Activated CD4-positive, alpha-beta T cell treated with anti-CD3 and anti-CD28 coated beads, Interleukin-2, amount 50 U/mL, for 4 hours (primary cell): Measurements from ENCODE around the gene CDK6.
"Not testable (repeated sequence)": the region's sequence is repeated elsewhere in the genome, so short reads cannot be mapped to it uniquely, and the experiment has no call there.

Source experiments
- DNase-seq, 2 experiments: peaks; one replicate each; pipeline ENCODE4 v3.0.0-alpha.2; 2020

The CDK6 gene

DNA sequence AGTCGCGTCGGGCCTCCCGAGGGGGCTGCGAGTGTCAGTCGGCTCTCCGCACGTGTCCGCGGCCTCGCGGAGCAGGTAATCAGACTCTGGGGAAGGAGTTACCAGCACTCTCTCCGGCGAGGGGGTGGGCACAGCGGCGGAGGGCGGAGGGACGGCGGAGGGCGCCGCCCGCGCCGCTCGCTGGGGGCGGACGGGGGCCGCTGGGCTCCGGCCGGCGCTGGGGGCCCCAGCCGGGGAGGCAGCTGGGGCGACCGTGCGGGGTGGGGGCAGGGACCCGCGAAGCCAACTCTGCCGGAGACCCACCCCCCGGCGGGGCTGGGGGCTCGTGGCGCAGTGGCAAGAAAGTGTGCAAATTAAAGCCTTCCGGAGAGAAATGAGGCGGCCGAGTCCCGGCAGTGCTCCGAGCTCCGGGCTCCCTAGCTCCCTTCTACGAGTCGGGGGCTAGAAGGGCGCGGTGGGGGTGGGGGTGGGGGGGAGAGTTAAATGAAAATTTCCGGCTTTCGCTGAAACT lies at the start of gene CDK6:
CDK6 (minus strand) TSS at position 85 of the 511 bp plus-strand sequence. CDS start 3,250 bp downstream, outside the sequence.
- DNase-seq, result peak; percentile 65 to 72

DNA sequence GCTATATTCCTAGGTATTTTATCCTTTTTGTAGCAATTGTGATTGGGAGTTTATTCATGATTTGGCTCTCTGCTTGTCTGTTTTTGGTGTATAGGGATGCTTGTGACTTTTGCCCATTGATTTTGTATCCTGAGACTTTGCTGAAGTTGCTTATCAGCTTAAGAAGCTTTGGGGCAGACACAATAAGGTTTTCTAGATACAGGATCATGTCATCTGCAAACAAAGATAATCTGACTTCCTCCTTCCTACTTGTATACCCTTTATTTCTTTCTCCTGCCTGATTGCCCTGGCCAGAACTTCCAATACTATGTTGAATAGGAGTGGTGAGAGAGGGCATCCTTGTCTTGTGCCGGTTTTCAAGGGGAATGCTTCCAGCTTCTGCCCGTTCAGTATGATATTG lies 49.7 kb upstream of the CDK6 start:
- DNase-seq, result not testable (repeated sequence)

DNA sequence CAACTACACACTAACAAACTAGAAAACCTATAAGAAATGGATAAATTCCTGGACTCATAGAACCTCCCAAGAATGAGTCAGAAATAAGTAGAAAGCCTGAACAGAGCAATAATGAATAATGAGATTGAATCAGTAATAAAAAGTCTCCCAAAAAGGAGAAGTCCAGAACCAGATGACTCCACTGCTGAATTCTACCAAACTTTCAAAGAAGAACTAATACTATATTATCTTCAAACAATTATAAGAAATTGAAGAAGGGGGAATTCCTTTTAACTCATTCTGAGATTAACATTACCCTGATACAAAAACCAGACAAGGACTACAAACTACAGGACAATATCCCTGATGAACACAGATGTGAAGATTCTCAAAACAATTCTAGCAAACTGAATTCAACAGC lies 47.8 kb upstream of the CDK6 start:
- DNase-seq, result no peak

DNA sequence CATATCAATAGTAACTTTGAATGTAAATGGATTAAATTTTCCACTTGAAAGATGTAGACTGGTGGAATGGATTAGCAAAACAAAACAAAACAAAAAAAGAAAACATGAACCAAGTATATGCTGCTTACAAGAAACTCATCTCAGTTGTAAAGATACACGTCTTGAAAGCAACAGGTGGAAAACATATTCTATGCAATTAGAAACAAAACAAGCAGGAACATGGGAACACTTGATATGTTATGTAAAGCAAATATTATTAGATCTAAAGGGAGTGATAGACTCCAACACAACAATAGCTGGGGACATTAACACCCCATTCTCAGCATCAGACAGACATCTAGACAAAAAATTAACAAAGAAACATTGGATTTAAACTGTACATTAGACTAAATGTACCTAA lies 46.4 kb upstream of the CDK6 start:
- DNase-seq, result no peak

DNA sequence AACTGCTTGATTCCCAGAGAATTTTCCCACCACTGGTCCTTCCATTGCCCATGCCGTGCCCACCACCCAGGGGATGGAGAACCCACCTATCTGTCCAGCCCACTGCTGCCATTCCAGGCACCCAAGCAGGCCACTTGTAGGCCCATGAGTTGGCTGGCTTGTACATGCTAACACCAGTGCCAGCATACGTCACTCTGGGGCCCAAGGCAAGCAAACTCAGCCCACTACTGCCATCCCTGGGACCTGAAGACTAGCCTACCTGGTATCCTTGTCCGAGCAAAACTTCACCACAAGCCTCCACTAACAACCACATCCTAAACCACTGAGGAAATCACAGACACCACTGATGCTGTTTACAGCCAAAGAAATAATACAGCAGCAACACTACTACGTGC lies 44.7 kb upstream of the CDK6 start:
- DNase-seq, result no peak

DNA sequence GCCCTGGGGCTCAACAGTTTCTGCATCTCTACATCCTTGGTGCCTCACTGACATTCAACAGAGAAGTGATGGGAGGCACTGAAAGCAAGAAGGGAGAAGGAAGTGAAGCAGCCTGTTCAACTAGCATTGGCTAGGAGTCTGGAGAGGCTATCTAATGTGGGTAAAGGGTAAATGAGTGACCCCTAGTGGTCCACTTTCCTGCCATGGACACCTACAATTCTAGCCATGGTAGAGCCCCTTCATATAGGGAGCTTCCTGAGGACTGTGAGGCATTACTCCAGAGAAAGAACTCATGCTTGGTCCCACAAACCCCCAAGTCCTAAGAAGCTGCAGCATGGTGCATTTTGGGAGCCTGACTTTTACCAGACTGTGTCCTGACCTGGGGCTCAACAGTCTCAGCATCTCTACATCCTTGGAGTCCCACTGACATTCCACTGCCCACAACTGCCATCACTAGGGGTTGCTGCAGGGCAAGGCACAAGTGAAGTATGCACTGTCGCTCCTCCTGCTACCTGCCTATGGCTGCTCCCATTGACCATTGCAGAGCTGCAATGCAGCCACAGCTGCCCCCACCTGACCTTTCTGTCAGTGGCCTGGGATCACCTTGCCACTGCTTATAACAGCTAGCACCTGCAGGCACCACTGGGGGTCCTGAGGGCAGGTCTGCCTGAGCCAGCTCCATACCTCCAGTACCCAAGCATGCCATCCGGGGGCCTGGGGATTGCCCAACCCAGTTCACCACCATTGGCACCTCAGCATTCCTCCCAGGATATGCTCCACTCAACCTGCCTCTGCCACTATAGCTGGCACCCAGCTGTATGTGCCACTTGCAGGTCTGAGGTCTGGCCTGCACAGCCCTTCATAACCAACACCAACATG lies 44.1 kb upstream of the CDK6 start:
- no peak for DNase-seq

DNA sequence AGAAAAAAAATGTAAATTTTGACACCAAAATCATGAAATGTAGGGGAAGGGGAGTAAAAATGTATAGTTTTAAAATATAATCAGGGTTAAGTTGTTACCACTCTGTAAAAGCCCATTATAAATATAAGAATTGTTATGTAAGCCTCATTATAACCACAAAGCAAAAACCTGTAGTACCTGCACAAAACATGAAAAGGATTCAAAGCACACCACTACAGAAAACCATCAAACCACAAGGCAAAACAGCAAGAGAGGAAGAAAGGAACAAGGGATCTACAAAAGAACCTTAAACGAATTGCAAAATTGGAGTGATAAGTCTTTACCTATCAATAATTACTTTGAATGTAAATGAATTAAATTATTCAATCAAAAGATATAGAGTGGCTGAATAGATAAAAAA lies 41.0 kb upstream of the CDK6 start:
- no peak for DNase-seq

DNA sequence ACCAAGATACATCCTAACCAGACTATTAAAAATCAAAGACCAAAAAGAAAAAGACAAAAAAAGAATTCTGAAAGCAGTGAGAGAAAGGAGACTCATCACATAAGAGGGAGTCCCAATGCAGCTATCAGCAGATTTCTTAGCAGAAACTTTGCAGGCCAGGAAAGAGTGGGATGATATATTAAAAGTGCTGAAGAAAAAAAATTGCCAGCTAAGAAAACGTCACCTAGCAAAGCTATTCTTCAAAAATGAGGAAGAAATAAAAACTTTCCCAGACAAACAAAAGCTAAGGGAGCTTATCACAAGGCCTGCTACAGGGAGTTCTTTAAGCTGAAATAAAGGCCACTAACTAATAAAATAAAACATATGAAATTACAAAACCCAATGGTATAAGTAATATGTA lies 40.5 kb upstream of the CDK6 start:
- DNase-seq, result no peak

DNA sequence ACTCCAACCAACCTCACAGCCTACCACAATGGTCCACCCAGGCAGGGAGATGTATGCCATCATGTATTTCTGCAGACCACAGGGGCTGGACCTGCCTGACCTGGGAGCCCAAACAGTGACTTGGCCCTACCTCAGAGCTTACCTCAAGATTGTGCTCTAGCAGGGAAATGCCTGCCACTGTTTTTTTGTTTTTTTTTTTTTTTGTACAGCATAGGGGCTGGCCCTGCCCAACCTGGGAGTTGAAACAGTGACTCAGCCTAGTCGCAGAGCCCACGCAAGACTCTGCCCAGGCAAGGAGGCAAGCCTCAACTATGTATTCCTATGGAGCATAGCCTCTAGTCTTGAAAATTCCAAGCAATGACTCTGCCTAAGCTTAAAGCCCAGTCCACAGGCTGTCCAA lies 39.3 kb upstream of the CDK6 start:
- no peak for DNase-seq

DNA sequence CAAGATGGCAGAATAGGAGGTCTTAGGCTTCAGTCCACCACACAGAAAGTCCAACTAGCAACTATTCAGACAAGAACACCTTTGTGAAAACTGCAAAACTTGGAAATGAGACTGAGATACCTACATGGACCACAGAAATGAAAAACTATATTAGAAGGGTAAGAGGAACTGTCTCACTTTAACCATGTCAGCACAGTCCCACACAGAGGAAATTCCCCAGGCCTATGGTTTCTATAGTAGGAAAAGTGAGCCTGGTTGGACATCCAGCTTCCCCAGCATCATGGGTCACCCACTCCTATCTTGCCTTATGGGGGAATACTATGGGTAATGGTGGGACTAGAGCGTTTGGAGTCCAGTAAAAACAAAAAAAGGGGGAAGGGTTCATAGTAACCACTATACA lies 38.8 kb upstream of the CDK6 start:
- DNase-seq, result no peak

DNA sequence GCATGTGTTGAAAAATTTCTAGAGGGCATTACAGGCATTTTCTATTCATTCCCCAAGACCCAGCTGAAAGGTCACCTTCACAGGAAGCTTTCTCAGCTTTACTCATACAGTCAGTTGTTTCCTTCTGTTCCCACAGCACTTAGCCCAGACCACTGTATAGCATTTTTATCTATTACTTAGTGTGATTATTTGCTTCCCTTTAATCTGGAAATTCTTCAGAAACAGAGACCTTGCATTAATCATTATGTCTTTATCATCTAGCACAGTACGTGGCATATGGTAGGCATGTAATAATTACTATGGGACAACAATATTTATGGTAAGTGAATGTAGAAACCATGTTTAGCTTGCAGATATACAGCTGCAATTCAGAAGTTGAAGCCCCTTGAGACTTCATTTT lies 38.2 kb upstream of the CDK6 start:
- DNase-seq, result no peak

DNA sequence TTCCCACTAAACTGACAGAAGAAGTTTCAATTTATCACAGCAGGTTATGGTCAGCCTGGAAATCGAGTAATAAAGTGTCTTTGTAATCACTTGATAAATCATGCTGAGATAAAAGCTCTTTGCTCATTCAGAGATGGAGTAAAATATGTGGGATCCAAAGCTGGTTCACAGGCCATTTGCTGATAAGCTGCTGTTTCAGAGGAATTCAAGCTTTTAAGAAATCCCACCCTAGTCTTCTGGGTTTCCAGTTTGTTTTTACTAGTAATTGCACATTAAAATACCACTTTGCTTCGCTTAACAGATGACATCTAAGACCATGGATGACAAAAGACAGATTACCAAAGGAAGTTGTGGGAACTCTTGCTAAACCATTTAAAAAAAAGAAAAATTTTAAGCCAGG lies 37.4 kb upstream of the CDK6 start:
- DNase-seq, result no peak

DNA sequence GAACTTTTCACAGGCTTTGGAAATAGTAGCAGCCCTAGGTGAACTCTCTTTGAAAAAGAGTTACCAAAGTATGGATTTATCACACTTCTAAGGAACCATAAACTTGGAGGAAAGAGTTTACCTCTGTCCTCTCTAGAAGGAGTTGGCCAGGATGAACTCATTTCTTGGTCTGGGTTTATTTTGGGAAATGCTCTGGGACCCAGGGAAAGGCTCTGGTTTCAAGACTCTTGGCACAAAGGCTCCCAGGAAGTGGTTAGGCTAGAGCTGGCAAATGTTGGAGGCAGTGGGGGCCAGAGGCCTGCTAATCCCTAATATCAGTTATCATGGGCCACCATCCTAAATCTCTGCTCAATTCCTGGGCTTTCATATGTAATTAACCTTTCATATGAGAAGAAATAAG lies 36.3 kb upstream of the CDK6 start:
- no peak for DNase-seq

DNA sequence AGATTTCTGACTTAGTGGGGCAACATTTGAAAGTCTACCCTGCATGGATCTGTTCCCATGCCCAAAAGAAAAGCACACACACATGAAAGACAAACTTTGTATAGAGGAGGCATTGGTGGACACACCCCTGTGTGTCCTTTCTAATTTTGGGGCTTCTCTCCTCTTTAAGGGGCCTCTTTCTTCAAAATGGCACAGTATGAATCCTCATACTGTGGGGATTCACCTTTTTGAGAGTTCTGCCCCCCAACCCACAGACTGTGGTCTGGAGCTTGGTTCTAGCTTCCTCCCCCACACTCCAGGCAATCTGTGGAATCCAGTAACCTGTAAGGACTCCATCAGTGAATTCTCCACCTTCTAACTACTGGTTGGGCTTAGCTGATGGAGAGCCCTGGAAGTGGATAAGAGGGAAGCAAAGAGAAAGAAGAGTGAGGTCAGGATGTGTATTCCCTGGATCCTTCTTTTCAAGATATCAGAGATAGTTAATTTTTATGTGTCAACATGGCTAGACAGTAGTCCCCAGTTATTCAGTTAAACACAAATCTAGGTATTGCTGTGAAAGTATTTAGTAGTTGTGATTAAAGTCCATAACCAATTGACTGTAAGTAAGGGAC lies 32.4 kb upstream of the CDK6 start:
- no peak for DNase-seq

DNA sequence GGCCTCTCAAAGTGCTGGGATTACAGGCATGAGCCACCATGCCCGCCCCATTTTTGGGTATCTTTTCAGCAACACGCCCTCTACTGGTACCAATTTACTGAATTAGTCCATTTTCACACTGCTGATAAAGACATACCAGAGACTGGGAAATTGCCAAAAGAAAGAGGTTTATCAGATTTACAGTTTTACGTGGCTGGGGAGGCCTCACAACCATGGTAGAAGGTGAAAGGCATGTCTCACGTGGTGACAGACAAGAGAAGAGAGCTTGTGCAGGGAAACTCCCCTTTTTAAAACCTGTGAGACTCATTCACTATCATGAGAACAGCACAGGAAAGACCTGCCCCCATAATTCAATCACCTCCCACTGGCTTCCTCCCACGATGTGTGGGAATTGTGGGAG lies 27.8 kb upstream of the CDK6 start:
- not testable (repeated sequence) for DNase-seq

DNA sequence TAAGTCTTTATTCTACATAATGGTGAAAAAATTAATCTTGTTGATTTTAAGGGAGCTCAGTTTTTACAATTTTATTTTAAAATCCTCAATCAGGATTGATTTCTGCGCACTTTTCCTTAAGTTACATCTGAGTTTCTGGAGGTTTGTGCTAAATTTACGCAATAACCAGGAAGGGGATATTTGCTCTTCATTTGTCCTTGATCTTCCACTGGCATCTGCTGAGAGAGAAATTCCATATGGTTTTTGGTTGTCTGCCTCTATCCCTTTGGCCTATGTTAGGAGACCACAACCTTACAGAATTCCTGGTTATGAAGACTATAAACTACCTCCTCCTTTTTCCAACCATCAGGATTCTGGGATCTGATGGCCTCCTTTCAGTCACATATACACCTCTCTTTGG lies 20.1 kb upstream of the CDK6 start:
- no peak for DNase-seq

DNA sequence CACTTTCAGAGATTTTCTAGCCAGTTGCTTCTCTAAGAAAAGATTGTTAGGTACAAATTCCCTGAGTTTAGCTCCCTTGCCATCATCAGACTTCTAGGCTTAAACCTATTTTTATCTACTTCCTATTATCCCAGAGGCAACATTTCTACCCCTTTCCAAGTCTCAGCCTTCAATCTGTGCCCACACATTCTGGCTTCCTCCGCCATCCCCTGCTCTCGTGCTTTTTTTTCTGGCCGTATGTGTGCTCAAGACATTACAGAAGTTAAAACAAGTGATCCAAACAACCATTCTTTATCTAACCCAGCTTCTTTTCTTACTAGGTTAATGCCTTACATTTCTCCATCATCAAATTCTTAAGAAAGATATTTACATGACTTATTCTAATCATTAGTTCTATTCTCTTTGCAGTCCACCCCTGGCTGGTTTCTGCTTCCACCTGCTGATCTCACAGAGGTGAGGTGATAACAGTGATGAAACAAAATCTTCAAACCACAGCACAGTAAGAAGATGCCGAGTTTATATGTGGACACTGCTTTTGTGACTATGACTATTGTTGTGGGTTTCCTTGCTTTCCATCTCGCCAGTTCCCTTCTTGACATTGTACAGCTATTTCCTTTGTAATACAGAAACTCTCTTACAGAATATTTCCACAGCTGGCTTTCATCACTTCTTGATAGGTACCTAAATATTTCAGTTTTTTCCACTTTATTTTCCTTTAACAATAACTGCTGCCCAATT lies 18.3 kb upstream of the CDK6 start:
- no peak for DNase-seq

DNA sequence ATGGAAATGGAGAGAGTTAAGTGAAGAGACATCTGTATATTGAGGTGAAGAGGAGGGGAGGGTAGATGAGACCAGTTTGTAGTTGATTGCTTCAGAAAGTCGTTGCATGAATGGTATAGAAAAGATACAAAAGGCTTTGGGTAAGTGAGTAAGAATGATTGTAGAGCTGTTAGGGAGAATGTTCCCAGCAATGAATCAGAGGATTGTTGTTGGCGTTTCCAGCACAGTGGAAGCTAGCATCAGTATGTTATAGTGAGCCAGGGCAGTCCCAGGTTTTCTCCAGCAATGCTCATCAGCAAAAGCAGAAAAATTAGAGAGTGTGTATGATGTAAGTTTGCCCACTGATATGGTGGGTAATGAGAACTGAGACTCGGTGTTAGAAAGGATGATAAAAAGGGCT lies 15.4 kb upstream of the CDK6 start:
- no peak for DNase-seq

DNA sequence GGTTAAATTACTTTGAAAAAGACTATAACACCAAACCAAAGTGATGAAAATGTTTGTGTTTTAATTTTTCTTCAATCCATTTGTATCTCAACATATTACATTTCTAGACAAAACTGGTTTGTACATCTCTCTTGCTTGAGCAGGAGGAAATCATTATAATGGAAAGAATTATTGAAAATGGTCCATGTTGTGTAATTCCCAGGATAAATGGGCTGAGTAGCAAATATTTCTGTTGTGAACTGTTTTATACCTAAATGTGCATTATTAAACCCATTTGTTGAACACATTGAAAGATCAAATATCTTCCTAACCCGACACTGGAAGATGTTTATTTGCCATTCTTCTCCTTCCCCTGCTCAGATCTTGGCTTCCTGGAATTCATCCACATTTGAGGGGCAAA lies 14.1 kb upstream of the CDK6 start:
- DNase-seq, result no peak

DNA sequence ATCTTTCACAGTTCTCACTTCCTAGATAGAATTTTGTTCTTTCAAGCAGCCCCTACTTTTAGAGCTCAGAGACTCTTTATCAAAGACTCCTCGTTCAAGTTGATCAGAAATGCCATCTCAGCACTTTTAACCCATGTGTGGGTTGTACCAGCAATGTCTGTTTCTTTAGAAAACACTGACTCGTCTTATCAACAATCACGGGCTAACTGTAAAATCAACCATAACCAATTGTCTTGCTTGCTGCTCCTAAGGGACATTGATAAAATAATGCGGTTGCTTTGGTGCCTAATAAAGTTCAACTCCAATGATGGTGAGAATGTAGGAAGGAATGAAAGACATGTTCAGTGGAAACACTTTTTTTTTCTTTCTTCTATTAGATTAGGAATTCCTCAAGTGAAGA lies 12.9 kb upstream of the CDK6 start:
- DNase-seq, result no peak

DNA sequence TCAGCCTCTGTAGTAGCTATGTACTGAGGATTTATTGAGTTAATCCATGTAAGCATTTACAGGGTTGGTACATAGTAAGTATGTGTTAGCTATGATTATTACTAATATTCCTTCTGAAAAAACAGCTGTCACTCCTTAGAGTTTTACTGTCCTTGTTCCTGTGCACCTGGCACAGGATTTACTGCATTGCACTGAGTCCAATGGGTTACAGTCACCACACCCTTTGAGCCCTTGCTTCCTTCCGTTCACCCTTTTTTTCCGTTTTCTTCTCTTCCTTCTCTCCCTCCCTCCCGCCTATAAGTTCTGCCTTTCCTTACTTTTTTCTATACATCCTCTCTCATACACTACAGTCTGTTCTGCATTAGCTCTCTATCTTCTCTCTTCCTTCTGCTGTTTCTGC lies 12.5 kb upstream of the CDK6 start:
- DNase-seq, result no peak

DNA sequence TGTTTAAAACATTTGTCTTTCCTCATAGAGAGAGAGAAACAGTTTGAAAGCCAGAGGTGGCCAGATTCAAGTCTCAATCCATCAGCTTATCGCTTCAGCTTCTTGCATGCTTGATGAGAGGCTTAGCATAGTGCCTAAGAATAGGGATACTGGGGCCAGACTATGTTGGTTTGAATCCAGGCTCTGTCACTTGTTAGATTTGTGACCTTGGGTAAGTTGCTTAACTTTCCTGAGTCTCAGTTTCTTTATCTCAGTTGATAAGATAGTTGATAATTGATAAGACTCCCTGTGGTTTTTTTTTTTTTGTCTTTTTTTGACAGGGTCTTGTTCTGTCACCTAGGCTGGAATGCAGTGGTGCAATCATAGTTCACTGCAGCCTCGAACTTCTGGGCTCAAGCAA lies 12.1 kb upstream of the CDK6 start:
- DNase-seq, result no peak

DNA sequence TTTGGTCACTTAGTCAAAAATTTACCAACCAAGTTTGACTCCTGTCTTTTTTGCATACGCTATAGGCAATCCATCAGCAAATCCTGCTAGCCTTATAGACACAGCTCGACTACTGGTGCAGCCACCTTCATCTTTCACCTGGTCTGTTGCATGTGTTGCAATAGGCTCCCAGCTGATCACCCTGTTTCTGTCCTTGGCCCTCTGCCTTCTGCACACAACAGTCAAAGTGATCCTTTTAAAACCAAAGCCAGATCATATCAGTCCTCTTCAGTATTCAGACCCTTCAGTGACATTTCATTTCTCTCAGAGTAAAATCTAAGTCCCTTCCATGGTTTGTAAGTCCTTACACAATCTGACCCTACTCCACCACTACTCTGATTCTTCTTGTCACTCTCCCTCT lies 10.9 kb upstream of the CDK6 start:
- DNase-seq, result no peak

DNA sequence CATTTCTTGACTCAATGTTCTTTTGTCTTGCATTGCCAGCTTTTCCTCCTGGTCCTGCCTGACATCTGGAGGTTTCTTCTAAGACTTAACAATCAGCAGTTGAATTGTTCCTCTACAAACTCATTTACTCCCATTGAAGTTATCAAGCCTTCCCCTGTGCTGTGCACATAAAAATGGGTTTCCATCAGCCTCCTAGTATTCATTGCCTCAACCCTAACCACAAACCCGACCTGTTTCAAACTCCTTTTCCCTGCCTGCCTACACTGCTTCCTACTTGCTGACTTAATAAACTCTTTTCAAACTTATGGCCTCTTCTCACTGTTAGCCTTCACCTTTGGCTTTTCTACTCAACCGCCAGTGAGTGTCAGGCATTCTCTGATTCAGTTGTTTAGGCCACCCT lies 9.4 kb upstream of the CDK6 start:
- DNase-seq, result no peak
